CD14-positive monocyte (primary cell): Measurements from ENCODE around the gene USB1. TPM values are rescaled to one million over a fixed set of nuclear protein-coding genes. Genes with fewer than 3 reads are reported as not detected.

Source experiments
- DNase-seq, 3 donors: peaks; one replicate each; pipeline ENCODE4 v3.0.0-alpha.2; 2011 to 2022
- H2AFZ ChIP-seq: 2 replicates; pipeline ENCODE4 v1.6.0; 2012; ENCODE audit warnings: mild to moderate bottlenecking, low read depth, low read length, inconsistent platforms; ENCODE audit not compliant: insufficient read depth, poor library complexity, severe bottlenecking
- H3K27ac ChIP-seq, 2 donors: 1 replicate in 1 of 2; 2 replicates in 1 of 2; pipeline ENCODE4 v1.5.1; 2012 to 2013; ENCODE audit warnings: low read length in 2 of 2, control low read depth in 1 of 2, inconsistent platforms in 1 of 2, low read depth in 1 of 2, mild to moderate bottlenecking in 1 of 2
- H3K27me3 ChIP-seq, 2 donors: one replicate each; pipeline versions ENCODE4 v1.6.0 to v1.6.1; 2011 to 2013; ENCODE audit warnings: low read length in 2 of 2; ENCODE audit not compliant: control insufficient read depth in 2 of 2, insufficient read depth in 2 of 2
- H3K36me3 ChIP-seq, 2 donors: replicated peaks in 1 of 2; 1 replicate in 1 of 2; 2 replicates in 1 of 2; pipeline versions ENCODE4 v1.5.1 to v1.6.1; 2012 to 2013; ENCODE audit warnings: low read length in 2 of 2, control low read depth in 1 of 2, inconsistent platforms in 1 of 2, mild to moderate bottlenecking in 1 of 2; ENCODE audit not compliant: insufficient read depth in 2 of 2, control insufficient read depth in 1 of 2
- H3K4me1 ChIP-seq, 2 donors: 1 replicate in 1 of 2; 2 replicates in 1 of 2; pipeline versions ENCODE4 v1.5.1 to v1.6.1; 2012 to 2013; ENCODE audit warnings: low read length in 2 of 2, control low read depth in 1 of 2, inconsistent platforms in 1 of 2, mild to moderate bottlenecking in 1 of 2, moderate library complexity in 1 of 2; ENCODE audit not compliant: insufficient read depth in 2 of 2, control insufficient read depth in 1 of 2
- H3K4me2 ChIP-seq: replicated peaks from 2 replicates; pipeline ENCODE3; 2012; ENCODE audit warnings: low read length, moderate library complexity, mild to moderate bottlenecking; ENCODE audit not compliant: poor library complexity, severe bottlenecking; ENCODE audit errors: extremely low read depth
- H3K4me3 ChIP-seq, 3 experiments: fragments of 200-600 bp in 1 of 3; sonication (generic) in 1 of 3; replicated peaks in 1 of 3; 1 replicate in 2 of 3; 2 replicates in 1 of 3; pipeline ENCODE4 v1.5.1; 2011 to 2013; ENCODE audit warnings: low read length in 3 of 3, mild to moderate bottlenecking in 3 of 3, control low read depth in 2 of 3, low read depth in 2 of 3, inconsistent platforms in 1 of 3, moderate library complexity in 1 of 3
- H3K79me2 ChIP-seq: 2 replicates; pipeline ENCODE4 v1.6.0; 2012; ENCODE audit warnings: mild to moderate bottlenecking, control low read depth, inconsistent platforms, low read length, moderate library complexity; ENCODE audit not compliant: insufficient read depth
- H3K9ac ChIP-seq: 2 replicates; pipeline ENCODE4 v1.6.0; 2017; ENCODE audit warnings: low read length, mild to moderate bottlenecking; ENCODE audit not compliant: insufficient read depth, poor library complexity, severe bottlenecking
- H3K9me3 ChIP-seq, 2 donors: replicated peaks in 1 of 2; 1 replicate in 1 of 2; 2 replicates in 1 of 2; pipeline versions ENCODE4 v1.5.1 to v1.6.1; 2012 to 2013; ENCODE audit warnings: low read length in 2 of 2, control low read depth in 1 of 2; ENCODE audit not compliant: control insufficient read depth in 1 of 2, insufficient read depth in 1 of 2
- H4K20me1 ChIP-seq: 2 replicates; pipeline ENCODE4 v1.6.0; 2012; ENCODE audit warnings: mild to moderate bottlenecking, low read length, control low read depth, moderate library complexity; ENCODE audit not compliant: insufficient read depth
- H3K27ac Mint-ChIP-seq, 7 donors: one replicate each; pipeline ENCODE4 v1.8.0; 2020; ENCODE audit warnings: mild to moderate bottlenecking in 7 of 7, mixed read lengths in 7 of 7, moderate library complexity in 6 of 7, inconsistent platforms in 2 of 7
- H3K27me3 Mint-ChIP-seq, 3 donors: one replicate each; pipeline ENCODE4 v1.8.0; 2021 to 2022; ENCODE audit warnings: low read depth in 3 of 3, mild to moderate bottlenecking in 3 of 3, mixed read lengths in 3 of 3, moderate library complexity in 3 of 3, inconsistent platforms in 1 of 3
- H3K36me3 Mint-ChIP-seq, 2 donors: one replicate each; pipeline ENCODE4 v1.8.0; 2020; ENCODE audit warnings: mixed read lengths in 2 of 2, inconsistent platforms in 1 of 2, mild to moderate bottlenecking in 1 of 2
- H3K4me1 Mint-ChIP-seq: one replicate; pipeline ENCODE4 v1.8.0; 2020; ENCODE audit warnings: mild to moderate bottlenecking, mixed read lengths
- H3K4me3 Mint-ChIP-seq, 2 donors: one replicate each; pipeline ENCODE4 v1.8.0; 2020; ENCODE audit warnings: mild to moderate bottlenecking in 2 of 2, mixed read lengths in 2 of 2, moderate library complexity in 1 of 2
- H3K9me3 Mint-ChIP-seq, 7 donors: one replicate each; pipeline ENCODE4 v1.8.0; 2020 to 2022; ENCODE audit warnings: mixed read lengths in 7 of 7, mild to moderate bottlenecking in 6 of 7, moderate library complexity in 6 of 7, inconsistent platforms in 2 of 7
- CTCF ChIP-seq: fragments of 200-600 bp; IDR thresholded peaks from one replicate; pipeline ENCODE4 v1.8.0; 2022; ENCODE audit warnings: antibody characterized with exemption, mild to moderate bottlenecking
- WGBS: methylation state at CpG from one replicate; pipeline ENCODE4 v1.1.5; 2013; ENCODE audit warnings: missing lambda C conversion rate; ENCODE audit not compliant: insufficient coverage; 5-methylcytosine and 5-hydroxymethylcytosine counted together
- intact Hi-C, 2 donors: fragments of 100-400 bp; cut with micrococcal nuclease; formaldehyde crosslinking; loops; one replicate each; pipeline versions ENCODE4 v1.15.0 to v1.15.1; 2023
- polyA plus RNA-seq, 3 donors: library from polyadenylated mRNA; depleted of rRNA in 1 of 3; unstranded in 2 of 3; stranded (reverse) in 1 of 3; fragments of 300-500 nt in 2 of 3; fragments of >200 nt in 1 of 3; fragmentation: Illumina TruSeq in 2 of 3; gene quantifications; 1 replicate in 2 of 3; 2 replicates in 1 of 3; pipeline ENCODE4 v1.2.3, GENCODE V29; 2012 to 2021

USB1 gene
- polyA plus RNA-seq, 3 donors: 25.7 to 55.7 (median 44.4) TPM

GRCh38 chr16:57959121-57959520, 42.1 kb upstream of the USB1 start:
- no peak overlapping the region for H3K4me3 ChIP-seq
- Mint-ChIP-seq H3K9me3 (no peaks in the 10 kb centered on the region), H3K4me1 (no peaks in the 10 kb centered on the region), H3K27me3 (peaks cover 0 to 5% (median 2%) of the 10 kb centered on the region in 3 donors), H3K27ac (peak overlapping the region in 1 of 7 donors; percentile 2), H3K4me3 (no peak overlapping the region), H3K36me3 (no peaks in the 10 kb centered on the region)
- no peaks in the 10 kb centered on the region for H3K79me2 ChIP-seq
- no peaks in the 10 kb centered on the region for H3K27me3 ChIP-seq
- no peaks in the 10 kb centered on the region for H3K4me1 ChIP-seq
- intact Hi-C loops: no loop called here
- H3K9ac ChIP-seq: no peak overlapping the region
- 44% methylated on average over 3 of the region's 8 CpGs for WGBS
- H4K20me1 ChIP-seq: no peaks in the 10 kb centered on the region
- H3K36me3 ChIP-seq: no peaks in the 10 kb centered on the region
- no peaks in the 10 kb centered on the region for H3K9me3 ChIP-seq
- H3K27ac ChIP-seq: no peak overlapping the region
- H3K4me2 ChIP-seq: no peak overlapping the region
- no peak for TF ChIP-seq CTCF
- no peak overlapping the region for H2AFZ ChIP-seq
- DNase-seq: no peak

- Histone ChIP-seq H3K79me2 (no peaks in the 10 kb centered on the region), H2AFZ (no peak overlapping the region), H3K4me3 (no peak overlapping the region), H3K36me3 (no peaks in the 10 kb centered on the region), H3K27me3 (no peaks in the 10 kb centered on the region), H3K4me1 (no peaks in the 10 kb centered on the region), H3K4me2 (no peak overlapping the region), H4K20me1 (no peaks in the 10 kb centered on the region), H3K27ac (no peak overlapping the region), H3K9me3 (no peaks in the 10 kb centered on the region), H3K9ac (no peak overlapping the region)
- Mint-ChIP-seq H3K36me3 (no peaks in the 10 kb centered on the region), H3K27me3 (peaks cover 0 to 5% (median 2%) of the 10 kb centered on the region in 3 donors), H3K9me3 (no peaks in the 10 kb centered on the region), H3K27ac (no peak overlapping the region), H3K4me1 (no peaks in the 10 kb centered on the region), H3K4me3 (no peak overlapping the region)
- 80% methylated on average over 6 of the region's 11 CpGs for WGBS
- intact Hi-C loops: no loop called here
- TF ChIP-seq CTCF: no peak
- DNase-seq: no peak
These were observed 41.4 kb upstream of the USB1 start for GRCh38 chr16:57959804-57960203.
